Ishikawa (cell line): ENCODE results near the gene FAM151B.

Source experiments
- CEBPB ChIP-seq: IDR thresholded peaks from 2 replicates; pipeline ENCODE4 v1.6.1; 2012
- CREB1 ChIP-seq: IDR thresholded peaks from 2 replicates; pipeline ENCODE4 v1.6.1; 2012; ENCODE audit warnings: low read depth
- EP300 ChIP-seq: IDR thresholded peaks from 2 replicates; pipeline ENCODE4 v1.6.1; 2012; ENCODE audit warnings: borderline replicate concordance
- FOXM1 ChIP-seq: IDR thresholded peaks from 2 replicates; pipeline ENCODE4 v1.6.1; 2012; ENCODE audit warnings: low read depth, borderline replicate concordance
- MAX ChIP-seq: IDR thresholded peaks from 2 replicates; pipeline ENCODE4 v1.6.1; 2012
- NFIC ChIP-seq: IDR thresholded peaks from 2 replicates; pipeline ENCODE4 v1.6.1; 2012
- RAD21 ChIP-seq: IDR thresholded peaks from 2 replicates; pipeline ENCODE4 v1.6.1; 2012; ENCODE audit warnings: low read depth
- REST ChIP-seq: IDR thresholded peaks from 2 replicates; pipeline ENCODE4 v1.6.1; 2012; ENCODE audit warnings: low read depth, mild to moderate bottlenecking
- TAF1 ChIP-seq: IDR thresholded peaks from 2 replicates; pipeline ENCODE4 v1.6.1; 2012; ENCODE audit warnings: low read depth, mild to moderate bottlenecking
- TCF12 ChIP-seq: IDR thresholded peaks from 2 replicates; pipeline ENCODE4 v1.6.1; 2012; ENCODE audit warnings: low read depth
- TEAD4 ChIP-seq: IDR thresholded peaks from 2 replicates; pipeline ENCODE4 v1.6.1; 2012
- USF1 ChIP-seq: IDR thresholded peaks from 2 replicates; pipeline ENCODE4 v1.6.1; 2012
- YY1 ChIP-seq: IDR thresholded peaks from 2 replicates; pipeline ENCODE4 v1.6.1; 2012; ENCODE audit warnings: low read depth
- ZBTB7A ChIP-seq: IDR thresholded peaks from 2 replicates; pipeline ENCODE4 v1.6.1; 2012; ENCODE audit warnings: low read depth

- TF ChIP-seq USF1, result no peak
- no peak for TF ChIP-seq RAD21
- no peak for TF ChIP-seq EP300
- TF ChIP-seq CEBPB, result no peak
- TF ChIP-seq ZBTB7A, result no peak
- no peak for TF ChIP-seq NFIC
- TF ChIP-seq REST, result no peak
- no peak for TF ChIP-seq TCF12
- no peak for TF ChIP-seq YY1
- TF ChIP-seq MAX, result no peak
- TF ChIP-seq TEAD4, result no peak
- no peak for TF ChIP-seq TAF1
- TF ChIP-seq CREB1, result no peak
- TF ChIP-seq FOXM1, result no peak
Measured at GRCh38 chr5:80503641-80504040, 15.7 kb downstream of the FAM151B start.
